ENCODE data around the gene DDX43.

DNA sequence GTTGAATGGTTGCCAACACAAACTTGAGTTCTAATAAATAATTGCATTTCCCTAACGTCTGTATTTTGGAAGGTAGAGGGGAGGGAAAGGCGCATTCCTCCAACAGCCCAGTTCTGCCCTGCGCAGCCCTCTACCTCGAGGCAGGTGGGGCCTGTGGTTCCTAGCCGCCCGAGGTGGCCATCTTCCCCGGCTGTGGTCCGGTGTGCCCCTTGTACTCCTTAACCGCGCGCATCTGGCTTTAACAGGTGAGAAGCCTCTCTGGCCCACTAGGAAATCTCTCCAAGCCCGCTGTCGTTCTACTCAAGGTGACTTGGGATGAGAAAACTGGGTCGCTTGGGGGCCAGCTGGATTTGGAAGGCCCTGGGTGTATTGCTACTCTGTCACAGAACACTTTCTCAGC lies 30.5 kb upstream of the DDX43 start:
- TF ChIP-seq, protein P1, sequence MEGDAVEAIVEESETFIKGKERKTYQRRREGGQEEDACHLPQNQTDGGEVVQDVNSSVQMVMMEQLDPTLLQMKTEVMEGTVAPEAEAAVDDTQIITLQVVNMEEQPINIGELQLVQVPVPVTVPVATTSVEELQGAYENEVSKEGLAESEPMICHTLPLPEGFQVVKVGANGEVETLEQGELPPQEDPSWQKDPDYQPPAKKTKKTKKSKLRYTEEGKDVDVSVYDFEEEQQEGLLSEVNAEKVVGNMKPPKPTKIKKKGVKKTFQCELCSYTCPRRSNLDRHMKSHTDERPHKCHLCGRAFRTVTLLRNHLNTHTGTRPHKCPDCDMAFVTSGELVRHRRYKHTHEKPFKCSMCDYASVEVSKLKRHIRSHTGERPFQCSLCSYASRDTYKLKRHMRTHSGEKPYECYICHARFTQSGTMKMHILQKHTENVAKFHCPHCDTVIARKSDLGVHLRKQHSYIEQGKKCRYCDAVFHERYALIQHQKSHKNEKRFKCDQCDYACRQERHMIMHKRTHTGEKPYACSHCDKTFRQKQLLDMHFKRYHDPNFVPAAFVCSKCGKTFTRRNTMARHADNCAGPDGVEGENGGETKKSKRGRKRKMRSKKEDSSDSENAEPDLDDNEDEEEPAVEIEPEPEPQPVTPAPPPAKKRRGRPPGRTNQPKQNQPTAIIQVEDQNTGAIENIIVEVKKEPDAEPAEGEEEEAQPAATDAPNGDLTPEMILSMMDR (IDR thresholded peaks at IDR 0.05; ENCODE audit: low read depth, low read length, missing input control): no peak
- no peak for TF ChIP-seq GABPA (IDR thresholded peaks at IDR 0.05 in 1 of 2, conservative IDR thresholded peaks at IDR 0.05 in 1 of 2)
- TF ChIP-seq JUND (IDR thresholded peaks at IDR 0.05): no peak
- no peak for TF ChIP-seq RAD21 (IDR thresholded peaks at IDR 0.05)
- TF ChIP-seq, protein P2, sequence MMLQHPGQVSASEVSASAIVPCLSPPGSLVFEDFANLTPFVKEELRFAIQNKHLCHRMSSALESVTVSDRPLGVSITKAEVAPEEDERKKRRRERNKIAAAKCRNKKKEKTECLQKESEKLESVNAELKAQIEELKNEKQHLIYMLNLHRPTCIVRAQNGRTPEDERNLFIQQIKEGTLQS (IDR thresholded peaks at IDR 0.05): no peak

All from liver (tissue), 3 donors.